Measurements from ENCODE around the gene PARD3. TPM values are rescaled to one million over a fixed set of nuclear protein-coding genes. Genes with fewer than 3 reads are reported as not detected.

Gene PARD3
- total RNA-seq, 1 donor from 2014 or later: 26.0 TPM

DNA sequence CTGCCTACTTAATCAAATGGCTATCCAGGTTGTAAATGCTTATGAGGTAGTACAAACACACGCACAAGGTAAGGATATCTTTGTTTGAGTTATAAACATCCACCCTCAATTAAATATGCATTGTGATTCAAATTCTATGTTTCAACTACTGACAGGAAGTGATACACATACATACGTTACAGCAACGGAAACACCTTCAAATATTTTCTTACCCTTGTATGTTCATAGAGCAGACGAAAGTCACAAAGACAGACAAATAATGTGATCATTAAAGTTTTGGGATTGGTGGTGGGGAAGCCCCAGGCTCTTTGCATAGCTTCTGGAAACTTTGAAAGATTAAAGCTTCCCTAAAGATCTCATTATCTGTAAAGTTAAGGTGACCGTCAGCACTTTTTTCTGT is 521.0 kb downstream of the PARD3 start:
- H3K4me3 Mint-ChIP-seq (ENCODE audit: unreplicated experiment): no peak overlapping the region
- H3K9me3 Mint-ChIP-seq (ENCODE audit: low read depth): no peaks in the 10 kb centered on the region
- no peaks in the 10 kb centered on the region for H3K27me3 Mint-ChIP-seq (ENCODE audit: low read depth)
- no peak overlapping the region for H3K27ac Mint-ChIP-seq (ENCODE audit: unreplicated experiment)
- no peak for TF ChIP-seq CTCF (IDR thresholded peaks at IDR 0.05)
- DNase-seq (ENCODE audit: low spot score): no peak
- H3K36me3 Mint-ChIP-seq (ENCODE audit: low read depth): no peaks in the 10 kb centered on the region
- H3K4me1 Mint-ChIP-seq (ENCODE audit: low read depth): peaks cover 66% of the 10 kb centered on the region

DNA sequence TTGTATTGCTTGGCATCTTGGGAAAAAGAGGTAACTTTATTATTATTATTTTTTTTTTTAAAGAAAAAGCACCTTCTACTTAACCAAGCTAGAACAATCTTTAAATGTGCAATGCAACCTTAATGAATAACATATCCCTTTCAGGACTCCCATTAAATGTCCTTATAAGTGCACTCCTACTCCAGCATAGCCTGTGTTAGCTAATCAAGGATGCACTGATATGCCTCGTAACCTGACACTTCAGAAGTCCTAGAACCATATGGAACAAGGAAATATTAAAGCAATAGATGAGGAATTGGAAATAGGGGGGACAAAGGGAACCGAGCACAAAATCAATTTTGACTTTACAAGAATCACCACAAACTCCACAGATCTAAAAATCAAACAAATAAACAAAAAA is 522.4 kb downstream of the PARD3 start:
- Mint-ChIP-seq H3K9me3 (ENCODE audit: low read depth) (no peaks in the 10 kb centered on the region), H3K36me3 (ENCODE audit: low read depth) (no peaks in the 10 kb centered on the region), H3K4me1 (ENCODE audit: low read depth) (peaks cover 51% of the 10 kb centered on the region), H3K27ac (ENCODE audit: unreplicated experiment) (no peak overlapping the region), H3K4me3 (ENCODE audit: unreplicated experiment) (no peak overlapping the region), H3K27me3 (ENCODE audit: low read depth) (no peaks in the 10 kb centered on the region)
- no peak for DNase-seq (ENCODE audit: low spot score)
- no peak for TF ChIP-seq CTCF (IDR thresholded peaks at IDR 0.05)

GRCh38 chr10:34292194-34292565 is 522.9 kb downstream of the PARD3 start:
- no peaks in the 10 kb centered on the region for H3K36me3 Mint-ChIP-seq (ENCODE audit: low read depth)
- no peak for DNase-seq (ENCODE audit: low spot score)
- H3K4me3 Mint-ChIP-seq (ENCODE audit: unreplicated experiment): no peak overlapping the region
- H3K9me3 Mint-ChIP-seq (ENCODE audit: low read depth): no peaks in the 10 kb centered on the region
- no peaks in the 10 kb centered on the region for H3K27me3 Mint-ChIP-seq (ENCODE audit: low read depth)
- H3K4me1 Mint-ChIP-seq (ENCODE audit: low read depth): peaks cover 48% of the 10 kb centered on the region
- no peak for TF ChIP-seq CTCF (IDR thresholded peaks at IDR 0.05)
- H3K27ac Mint-ChIP-seq (ENCODE audit: unreplicated experiment): peak overlapping the region; percentile 55

- H3K9me3 Mint-ChIP-seq (ENCODE audit: low read depth): no peaks in the 10 kb centered on the region
- H3K27ac Mint-ChIP-seq (ENCODE audit: unreplicated experiment): peak overlapping the region; percentile 55
- H3K36me3 Mint-ChIP-seq (ENCODE audit: low read depth): no peaks in the 10 kb centered on the region
- H3K4me1 Mint-ChIP-seq (ENCODE audit: low read depth): peaks cover 48% of the 10 kb centered on the region
- TF ChIP-seq CTCF (IDR thresholded peaks at IDR 0.05): no peak
- DNase-seq (ENCODE audit: low spot score): no peak
- H3K27me3 Mint-ChIP-seq (ENCODE audit: low read depth): no peaks in the 10 kb centered on the region
- no peak overlapping the region for H3K4me3 Mint-ChIP-seq (ENCODE audit: unreplicated experiment)
Measured at GRCh38 chr10:34291466-34292193, 523.5 kb downstream of the PARD3 start.

GRCh38 chr10:34290412-34291081 is 524.5 kb downstream of the PARD3 start:
- TF ChIP-seq CTCF (IDR thresholded peaks at IDR 0.05): no peak
- DNase-seq (ENCODE audit: low spot score): no peak
- H3K4me3 Mint-ChIP-seq (ENCODE audit: unreplicated experiment): no peak overlapping the region
- H3K9me3 Mint-ChIP-seq (ENCODE audit: low read depth): no peaks in the 10 kb centered on the region
- no peaks in the 10 kb centered on the region for H3K36me3 Mint-ChIP-seq (ENCODE audit: low read depth)
- no peaks in the 10 kb centered on the region for H3K27me3 Mint-ChIP-seq (ENCODE audit: low read depth)
- peak overlapping the region; percentile 57 for H3K27ac Mint-ChIP-seq (ENCODE audit: unreplicated experiment)
- H3K4me1 Mint-ChIP-seq (ENCODE audit: low read depth): peaks cover 48% of the 10 kb centered on the region

All from chondrocyte (in vitro differentiated cells).